B cell (primary cell): Measurements from ENCODE around the gene CD6. TPM values are rescaled to one million over a fixed set of nuclear protein-coding genes. Genes with fewer than 3 reads are reported as not detected.

Experiments
- ATAC-seq: fragments of 200-7000 bp; cut with Tn5 transposase; one replicate; pipeline ENCODE4 v1.10.0; 2021; ENCODE audit warnings: low read depth, mild to moderate bottlenecking, moderate number of reproducible peaks, moderate library complexity
- CTCF ChIA-PET: fragments of 350-600 bp; sonication (Branson Sonifier 250); formaldehyde crosslinking; loops from one replicate; lab custom pipeline; 2021; ENCODE audit warnings: antibody characterized with exemption, inconsistent platforms; lab: Charles Lee
- POLR2A ChIA-PET: fragments of 350-600 bp; sonication (Branson Sonifier 250); formaldehyde crosslinking; loops from one replicate; lab custom pipeline; 2021; ENCODE audit warnings: antibody characterized with exemption; lab: Charles Lee
- DNase-seq: peaks from one replicate; pipeline ENCODE4 v3.0.0; 2013
- H2AFZ ChIP-seq: 2 replicates; pipeline ENCODE4 v1.6.1; 2012; ENCODE audit warnings: mild to moderate bottlenecking, low read depth, low read length; ENCODE audit not compliant: insufficient read depth, poor library complexity, severe bottlenecking
- H3K27ac ChIP-seq, 2 donors: 1 replicate in 1 of 2; 2 replicates in 1 of 2; pipeline ENCODE4 v1.5.1; 2012 to 2013; ENCODE audit warnings: low read length in 2 of 2, mild to moderate bottlenecking in 2 of 2, moderate library complexity in 1 of 2
- H3K27me3 ChIP-seq, 4 experiments: fragments of 200-600 bp in 1 of 4; sonication (generic) in 1 of 4; replicated peaks in 1 of 4; 1 replicate in 2 of 4; 2 replicates in 2 of 4; pipeline versions ENCODE4 v1.6.1 to v1.7.0; 2013 to 2016; ENCODE audit warnings: low read length in 3 of 4, mild to moderate bottlenecking in 2 of 4, mixed read lengths in 1 of 4, moderate library complexity in 1 of 4; ENCODE audit not compliant: insufficient read depth in 4 of 4, control insufficient read depth in 3 of 4; ENCODE audit errors: control extremely low read depth in 1 of 4
- H3K36me3 ChIP-seq, 2 experiments: replicated peaks in 1 of 2; 1 replicate in 1 of 2; 2 replicates in 1 of 2; pipeline versions ENCODE4 v1.6.1 to v1.7.1; 2013; ENCODE audit warnings: low read length in 1 of 2; ENCODE audit not compliant: insufficient read depth in 2 of 2, control insufficient read depth in 1 of 2; ENCODE audit errors: control extremely low read depth in 1 of 2, extremely low read depth in 1 of 2
- H3K4me1 ChIP-seq, 2 donors: fragments of 200-600 bp in 1 of 2; sonication (generic) in 1 of 2; 1 replicate in 1 of 2; 2 replicates in 1 of 2; pipeline versions ENCODE4 v1.5.1 to v1.6.1; 2013 to 2017; ENCODE audit warnings: low read length in 2 of 2; ENCODE audit not compliant: control insufficient read depth in 2 of 2, insufficient read depth in 2 of 2
- H3K4me2 ChIP-seq: replicated peaks from 2 replicates; pipeline ENCODE3; 2012; ENCODE audit warnings: mild to moderate bottlenecking, low read depth, low read length; ENCODE audit not compliant: poor library complexity, severe bottlenecking
- H3K4me3 ChIP-seq, 5 experiments: fragments of 200-600 bp in 1 of 5; sonication (generic) in 1 of 5; 1 replicate in 3 of 5; 2 replicates in 2 of 5; pipeline versions ENCODE4 v1.5.1 to v1.7.0; 2011 to 2016; ENCODE audit warnings: low read length in 4 of 5, mild to moderate bottlenecking in 4 of 5, low read depth in 2 of 5, control low read depth in 1 of 5, moderate library complexity in 1 of 5; ENCODE audit not compliant: insufficient read depth in 1 of 5; ENCODE audit errors: control extremely low read depth in 1 of 5, extremely low read depth in 1 of 5
- H3K79me2 ChIP-seq: fragments of 200-600 bp; sonication (generic); one replicate; pipeline ENCODE4 v1.6.0; 2016; ENCODE audit warnings: low read length; ENCODE audit not compliant: control insufficient read depth, insufficient read depth
- H3K9ac ChIP-seq: fragments of 200-600 bp; sonication (generic); 2 replicates; pipeline ENCODE4 v1.6.1; 2017; ENCODE audit warnings: mild to moderate bottlenecking, low read length, moderate library complexity
- H3K9me3 ChIP-seq, 3 donors: one replicate each; pipeline versions ENCODE4 v1.6.1 to v1.7.1; 2013; ENCODE audit warnings: low read length in 2 of 3; ENCODE audit not compliant: control insufficient read depth in 2 of 3, insufficient read depth in 1 of 3; ENCODE audit errors: control extremely low read depth in 1 of 3
- H4K20me1 ChIP-seq: 2 replicates; pipeline ENCODE4 v1.6.0; 2012; ENCODE audit warnings: mild to moderate bottlenecking, low read length; ENCODE audit not compliant: insufficient read depth, control insufficient read depth, poor library complexity, severe bottlenecking
- H3K27ac Mint-ChIP-seq: one replicate; pipeline ENCODE4 v1.8.0; 2021; ENCODE audit warnings: mixed read lengths
- H3K27me3 Mint-ChIP-seq: one replicate; pipeline ENCODE4 v1.8.0; 2021; ENCODE audit warnings: mixed read lengths
- H3K4me1 Mint-ChIP-seq: one replicate; pipeline ENCODE4 v1.8.0; 2021; ENCODE audit warnings: mixed read lengths
- H3K4me3 Mint-ChIP-seq: one replicate; pipeline ENCODE4 v1.8.0; 2021; ENCODE audit warnings: mixed read lengths
- H3K9me3 Mint-ChIP-seq: one replicate; pipeline ENCODE4 v1.8.0; 2022; ENCODE audit warnings: mixed read lengths; ENCODE audit not compliant: insufficient read depth
- EZH2 ChIP-seq: IDR thresholded peaks from 2 replicates; pipeline ENCODE4 v1.6.1; 2012; ENCODE audit warnings: borderline replicate concordance, low read depth, mild to moderate bottlenecking, moderate library complexity, low read length; ENCODE audit not compliant: insufficient read depth, poor library complexity, severe bottlenecking
- WGBS: methylation state at CpG from one replicate; pipeline ENCODE4 v1.1.5; 2013; ENCODE audit warnings: missing lambda C conversion rate; ENCODE audit not compliant: insufficient coverage; 5-methylcytosine and 5-hydroxymethylcytosine counted together
- intact Hi-C: fragments of 100-400 bp; cut with micrococcal nuclease; formaldehyde crosslinking; loops from one replicate; pipeline ENCODE4 v1.10.0; 2022
- polyA plus RNA-seq: library from polyadenylated mRNA; depleted of rRNA; stranded (reverse); fragments of >200 nt; gene quantifications from 2 replicates; pipeline ENCODE4 v1.2.3, GENCODE V29; 2012
- total RNA-seq, 2 donors: library from RNA; stranded (reverse); fragments of 120-200 nt in 1 of 2; gene quantifications; 1 replicate in 1 of 2; 2 replicates in 1 of 2; pipeline versions ENCODE4 v1.2.3 to v1.2.4, GENCODE V29; 2013 to 2022
- TF ChIP-seq, protein P1 (sequence below): fragments of 200-600 bp; IDR thresholded peaks from one replicate; pipeline ENCODE4 v1.8.0; 2022; ENCODE audit warnings: antibody characterized with exemption, mild to moderate bottlenecking

The CD6 gene
- total and polyA plus RNA-seq, 2 donors (not counting 1 experiment from before 2014, with no cell fraction given) = 9.3 to 13.6 TPM

DNA sequence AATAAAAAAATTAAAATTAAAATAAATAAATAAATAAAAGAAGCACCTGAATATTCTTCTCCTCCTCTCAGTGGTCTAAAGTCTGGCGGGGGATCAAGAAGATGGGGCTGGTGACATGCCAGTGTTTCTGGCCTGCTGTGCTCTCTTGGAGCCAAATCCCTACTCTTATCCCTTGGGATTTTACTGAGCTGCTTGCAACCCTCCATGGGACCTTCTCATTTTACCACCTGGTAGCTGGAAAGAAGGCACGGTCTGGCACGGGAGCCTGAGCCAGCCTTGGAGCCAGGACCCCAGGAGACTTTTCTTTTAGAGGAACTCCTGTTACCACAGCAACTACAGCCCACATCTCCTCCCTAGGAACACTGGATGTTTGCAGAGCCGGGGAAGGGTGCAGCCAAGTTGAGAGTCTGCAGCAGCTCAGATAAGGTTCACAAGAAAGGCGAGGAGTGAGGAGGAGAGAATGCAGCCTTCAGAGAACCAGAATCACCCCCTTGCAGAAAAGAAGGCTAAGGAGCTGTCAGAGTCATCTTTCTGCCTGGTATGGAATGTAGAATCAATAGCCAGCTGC is 21.4 kb downstream of the CD6 start:
- no peak overlapping the region for H3K9ac ChIP-seq
- H3K27ac ChIP-seq = no peak overlapping the region
- DNase-seq = no peak
- Mint-ChIP-seq H3K4me3 (no peak overlapping the region), H3K4me1 (peaks cover 20% of the 10 kb centered on the region), H3K27me3 (peaks cover 9% of the 10 kb centered on the region), H3K27ac (no peak overlapping the region), H3K9me3 (no peaks in the 10 kb centered on the region)
- 100% methylated on average over 1 of the region's 5 CpGs for WGBS
- H3K9me3 ChIP-seq = no peaks in the 10 kb centered on the region
- no peaks in the 10 kb centered on the region for H4K20me1 ChIP-seq
- H3K27me3 ChIP-seq = no peaks in the 10 kb centered on the region
- peaks cover 7% of the 10 kb centered on the region for H3K79me2 ChIP-seq
- no peak overlapping the region for H2AFZ ChIP-seq
- no peak overlapping the region for H3K4me3 ChIP-seq
- H3K36me3 ChIP-seq = no peaks in the 10 kb centered on the region
- no peak overlapping the region for H3K4me2 ChIP-seq
- ChIA-PET POLR2A (no interaction called here), CTCF (interaction anchor here (0.9 to 1.5 kb wide), 2 partner anchors 8 to 11 kb away, joined by 3 to 4 read pairs; no protein-coding TSS in a partner anchor)
- ATAC-seq = no peak
- H3K4me1 ChIP-seq = peaks cover 11 to 18% of the 10 kb centered on the region in 2 donors
- TF ChIP-seq, protein P1, sequence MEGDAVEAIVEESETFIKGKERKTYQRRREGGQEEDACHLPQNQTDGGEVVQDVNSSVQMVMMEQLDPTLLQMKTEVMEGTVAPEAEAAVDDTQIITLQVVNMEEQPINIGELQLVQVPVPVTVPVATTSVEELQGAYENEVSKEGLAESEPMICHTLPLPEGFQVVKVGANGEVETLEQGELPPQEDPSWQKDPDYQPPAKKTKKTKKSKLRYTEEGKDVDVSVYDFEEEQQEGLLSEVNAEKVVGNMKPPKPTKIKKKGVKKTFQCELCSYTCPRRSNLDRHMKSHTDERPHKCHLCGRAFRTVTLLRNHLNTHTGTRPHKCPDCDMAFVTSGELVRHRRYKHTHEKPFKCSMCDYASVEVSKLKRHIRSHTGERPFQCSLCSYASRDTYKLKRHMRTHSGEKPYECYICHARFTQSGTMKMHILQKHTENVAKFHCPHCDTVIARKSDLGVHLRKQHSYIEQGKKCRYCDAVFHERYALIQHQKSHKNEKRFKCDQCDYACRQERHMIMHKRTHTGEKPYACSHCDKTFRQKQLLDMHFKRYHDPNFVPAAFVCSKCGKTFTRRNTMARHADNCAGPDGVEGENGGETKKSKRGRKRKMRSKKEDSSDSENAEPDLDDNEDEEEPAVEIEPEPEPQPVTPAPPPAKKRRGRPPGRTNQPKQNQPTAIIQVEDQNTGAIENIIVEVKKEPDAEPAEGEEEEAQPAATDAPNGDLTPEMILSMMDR = no peak
- intact Hi-C loops = no loop called here

DNA sequence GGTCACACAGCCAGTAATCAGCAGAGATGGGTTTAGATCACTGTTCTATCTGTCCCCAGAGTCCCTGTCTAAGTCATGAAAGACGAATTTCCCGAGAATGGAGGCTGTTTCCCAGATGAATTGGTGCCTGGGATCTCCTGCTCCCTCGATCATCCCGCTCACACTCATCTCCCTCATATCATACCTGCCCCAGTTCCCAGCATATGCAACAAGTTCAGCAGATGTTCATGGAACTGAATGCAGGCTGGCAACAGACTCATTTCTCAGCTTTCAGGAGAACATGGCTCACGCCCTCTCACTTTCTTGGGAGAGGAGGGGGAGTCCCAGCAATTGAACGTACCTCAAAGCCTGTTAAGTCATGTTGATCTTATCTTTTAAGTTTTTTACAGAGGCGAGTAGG is 22.1 kb downstream of the CD6 start:
- no peak overlapping the region for H3K4me3 Mint-ChIP-seq
- no peaks in the 10 kb centered on the region for H3K27me3 ChIP-seq
- no peaks in the 10 kb centered on the region for H3K9me3 ChIP-seq
- peaks cover 11 to 12% of the 10 kb centered on the region in 2 donors for H3K4me1 ChIP-seq
- 84% methylated on average over 6 of the region's 7 CpGs for WGBS
- H3K4me3 ChIP-seq = no peak overlapping the region
- H3K27me3 Mint-ChIP-seq = peaks cover 9% of the 10 kb centered on the region
- no peak overlapping the region for H3K9ac ChIP-seq
- POLR2A ChIA-PET = no interaction called here
- no peaks in the 10 kb centered on the region for H4K20me1 ChIP-seq
- ATAC-seq (no peak), DNase-seq (no peak)
- H2AFZ ChIP-seq = no peak overlapping the region
- no peaks in the 10 kb centered on the region for H3K9me3 Mint-ChIP-seq
- intact Hi-C loops = no loop called here
- H3K36me3 ChIP-seq = no peaks in the 10 kb centered on the region
- no peak for TF ChIP-seq EZH2
- TF ChIP-seq, protein P1 = no peak
- H3K4me1 Mint-ChIP-seq = peaks cover 19% of the 10 kb centered on the region
- CTCF ChIA-PET = interaction anchor here (0.9 to 1.5 kb wide), 2 partner anchors 9 to 10 kb away, joined by 3 to 4 read pairs; no protein-coding TSS in a partner anchor
- no peak overlapping the region for H3K4me2 ChIP-seq
- peaks cover 6% of the 10 kb centered on the region for H3K79me2 ChIP-seq
- H3K27ac ChIP-seq = no peak overlapping the region
- no peak overlapping the region for H3K27ac Mint-ChIP-seq
